Posterior cingulate gyrus (tissue), 11 donors: ENCODE data around the gene ACOXL.

ENCODE experiments used
- DNase-seq, 10 donors: peaks; one replicate each; pipeline versions ENCODE4 v3.0.0 to v3.0.0-alpha.2; 2020 to 2021; ENCODE audit warnings: mixed read lengths in 3 of 10
- intact Hi-C: fragments of 100-400 bp; cut with DNase I; formaldehyde crosslinking; loops from one replicate; pipeline ENCODE4 v1.15.1; 2023

ACOXL gene

DNA sequence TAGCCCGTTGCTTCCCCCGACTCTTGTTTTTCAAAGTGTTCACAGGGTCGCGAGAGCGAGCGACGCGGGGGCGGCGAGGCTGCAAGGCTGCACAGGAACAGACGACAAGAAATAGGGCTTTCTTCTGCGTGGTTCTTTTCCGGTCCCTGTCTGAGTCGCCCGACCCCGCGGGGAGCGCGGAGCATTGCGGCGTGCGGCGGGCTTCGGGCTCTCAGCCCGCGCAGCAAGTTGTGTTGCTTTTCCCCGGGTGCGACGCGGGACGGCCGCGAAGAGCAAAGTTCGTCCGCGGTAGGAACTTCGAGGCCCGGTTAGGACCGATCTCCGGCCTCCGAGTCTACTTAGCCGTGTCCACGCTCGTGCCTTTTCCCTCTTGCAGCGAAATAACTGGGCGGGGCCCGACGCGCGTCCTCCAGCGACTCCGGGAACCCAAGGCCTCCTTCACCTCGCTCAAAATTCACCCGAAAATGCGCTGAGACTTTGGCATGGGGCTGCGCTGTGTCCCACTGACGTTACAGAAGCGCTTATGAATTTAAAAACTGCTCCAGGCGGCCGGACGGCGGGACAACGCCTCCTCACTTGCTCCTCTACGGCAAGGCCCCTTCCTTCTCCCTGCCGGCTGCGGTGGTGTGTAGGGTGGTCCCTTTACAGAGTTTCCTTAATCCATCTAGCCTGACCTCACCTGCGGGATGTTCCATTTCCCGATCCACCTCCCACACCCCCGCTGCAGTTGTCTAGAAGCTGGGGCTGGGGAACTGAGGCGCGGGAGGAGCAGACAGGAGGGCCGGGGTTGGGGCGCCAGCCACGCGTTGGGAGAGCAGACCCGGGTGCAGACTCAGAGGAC lies 386.8 kb downstream of the ACOXL start:
- intact Hi-C loops = loop anchor here (5.0 kb wide), 1 partner anchor 307 kb away; no protein-coding TSS in a partner anchor
- DNase-seq = no peak

DNA sequence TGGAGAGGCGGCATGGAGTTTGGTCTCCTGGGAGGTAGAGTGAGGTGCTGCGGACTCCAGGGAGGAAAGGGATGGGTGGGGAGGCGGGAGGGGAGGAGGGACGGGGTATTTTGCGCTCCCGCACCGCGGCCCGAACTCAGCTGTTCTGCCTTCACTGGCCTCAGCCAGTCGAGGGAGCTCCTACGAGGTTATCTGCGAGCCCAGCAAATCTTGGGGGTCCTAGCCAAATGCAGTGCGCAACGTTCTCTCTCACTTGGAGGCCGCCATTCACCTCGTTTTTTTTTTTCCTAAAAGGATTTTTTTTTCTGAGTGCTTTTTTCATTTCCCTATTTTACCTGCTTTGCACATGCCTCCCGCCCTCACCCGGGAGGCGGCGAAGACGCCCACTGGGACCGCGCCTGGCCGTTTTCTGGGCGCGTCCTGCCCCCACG lies 387.5 kb downstream of the ACOXL start:
- intact Hi-C loops = loop anchor here (5.0 kb wide), 2 partner anchors 42 to 308 kb away; no protein-coding TSS in a partner anchor

DNA sequence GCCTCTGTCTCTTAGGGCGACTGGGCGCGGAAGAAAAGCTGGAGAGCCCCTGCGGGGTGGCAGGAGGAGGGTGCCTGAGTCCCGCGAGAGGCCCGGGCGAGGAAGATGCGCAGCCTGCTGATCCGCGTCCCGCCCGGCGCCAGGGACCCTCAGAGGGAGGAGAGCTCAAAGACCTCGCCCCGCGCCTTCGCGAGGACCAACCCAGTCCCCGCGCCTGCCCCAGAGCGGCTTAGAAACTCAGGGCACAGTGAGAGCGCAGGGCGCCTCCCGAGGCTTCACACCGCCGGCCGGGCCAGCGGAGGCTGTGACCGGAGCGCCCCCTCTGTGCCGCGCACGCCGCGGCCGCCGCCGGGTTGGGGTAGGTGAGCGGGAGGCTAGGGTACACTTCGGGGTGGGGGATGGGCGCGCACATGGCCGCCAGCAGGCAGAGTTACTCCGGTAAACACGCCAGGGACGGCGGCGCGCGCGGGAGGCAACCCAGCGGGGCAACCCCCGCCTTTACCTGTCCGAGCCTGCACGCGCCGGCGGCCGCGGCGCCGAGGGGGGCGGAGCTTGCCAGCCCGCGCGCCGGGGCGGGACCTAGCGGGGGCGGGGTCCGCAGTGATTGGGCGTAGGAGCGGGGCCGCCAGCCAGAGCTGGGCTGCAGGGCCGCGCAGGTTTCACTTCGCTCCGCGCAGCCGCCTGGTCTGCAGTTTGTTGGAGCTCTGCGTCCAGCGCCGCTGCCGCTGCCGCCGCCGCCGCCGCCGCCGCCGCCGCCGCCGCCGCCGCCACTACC lies 388.1 kb downstream of the ACOXL start, which contains the start of gene BCL2L11:
TSS of gene BCL2L11 (plus strand) at position 662 of the 775 bp plus-strand sequence. CDS start 2,832 bp downstream, outside the sequence.
- intact Hi-C loops = loop anchor here (5.0 kb wide), 1 partner anchor 42 kb away; no protein-coding TSS in a partner anchor
- DNase-seq = peak; percentile 77 to 98 (median 88)

More for the DNA sequence above, 387.5 kb downstream of the ACOXL start:
- peak in 1 of 10 donors; percentile 74 for DNase-seq

DNA sequence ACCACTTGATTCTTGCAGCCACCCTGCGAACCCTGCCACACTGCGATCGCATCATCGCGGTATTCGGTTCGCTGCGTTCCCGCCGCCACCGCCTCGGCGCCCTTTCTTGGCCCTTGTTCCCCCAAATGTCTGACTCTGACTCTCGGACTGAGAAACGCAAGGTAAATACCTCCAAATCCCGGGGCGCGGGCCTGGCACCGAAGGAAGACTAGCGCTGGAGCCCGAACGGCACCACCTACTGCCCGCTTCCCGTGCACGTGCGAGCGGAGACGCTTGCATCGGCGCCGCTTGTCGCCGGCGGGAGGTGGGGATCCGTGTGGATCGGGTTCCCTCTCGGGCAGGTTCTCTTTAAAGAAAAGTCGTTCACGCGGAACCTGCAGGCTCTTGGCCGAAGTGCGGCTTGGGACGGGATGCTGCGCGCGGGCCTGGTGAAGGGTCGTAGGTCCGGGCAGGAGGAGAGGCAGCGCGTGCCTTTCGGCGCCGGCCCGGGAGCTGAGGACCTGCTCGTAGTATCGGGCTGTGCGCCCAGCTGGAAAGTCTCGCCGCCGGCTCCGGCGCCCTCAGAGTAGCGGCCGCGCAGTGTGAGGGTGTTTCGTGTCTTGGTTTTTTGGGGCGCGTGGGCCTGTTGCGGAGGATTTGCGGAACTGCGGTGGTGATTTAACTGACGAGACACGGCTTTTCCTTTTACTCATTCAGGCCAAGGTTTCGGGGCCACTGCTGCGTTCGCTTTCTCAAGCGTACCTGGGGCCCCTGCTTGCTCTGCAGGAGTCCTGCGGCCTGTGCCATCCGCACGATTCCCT lies 388.9 kb downstream of the ACOXL start:
- intact Hi-C loops = loop anchor here (5.0 kb wide), 1 partner anchor 41 kb away; no protein-coding TSS in a partner anchor
- peak in 8 of 10 donors; percentile 21 to 83 (median 39) for DNase-seq

DNA sequence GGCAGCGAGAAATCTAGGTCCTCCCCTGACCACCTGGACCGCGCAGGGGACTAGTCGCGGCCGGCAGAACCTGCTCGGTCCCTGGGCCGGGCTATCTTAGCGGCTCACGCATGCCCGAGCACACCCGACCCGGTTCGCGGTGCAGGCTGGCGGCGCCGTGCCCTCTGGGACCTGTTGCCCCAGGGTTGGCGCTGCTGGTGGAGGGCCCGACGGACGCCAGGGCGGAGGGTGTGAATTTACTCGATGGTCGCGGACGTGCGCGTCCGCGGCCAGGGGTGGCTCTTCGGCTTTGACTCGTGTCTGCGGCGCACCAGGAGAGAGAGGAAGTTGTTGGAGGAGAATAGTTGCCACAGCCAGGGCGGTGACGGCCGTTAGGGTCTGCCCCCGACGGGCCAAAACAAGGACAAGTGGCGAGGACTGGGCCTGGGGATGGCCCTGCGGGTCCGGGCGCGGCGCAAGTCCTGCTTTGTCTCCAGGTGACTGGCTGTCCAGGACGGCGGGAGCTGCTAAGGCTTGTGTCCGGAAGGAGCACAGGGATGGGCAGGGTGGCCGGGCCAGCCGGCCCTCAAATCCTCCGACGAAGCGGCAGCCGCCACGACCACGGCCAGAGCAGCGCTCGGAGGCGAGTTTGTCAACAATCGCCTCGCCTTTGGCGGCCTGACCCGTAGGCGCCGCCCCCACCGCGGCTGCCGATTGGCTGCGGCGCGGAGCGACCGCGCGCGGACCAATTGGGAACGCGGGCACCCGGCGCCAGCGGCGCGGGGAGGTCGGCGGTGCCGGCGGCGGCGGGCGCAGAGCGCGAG lies 389.7 kb downstream of the ACOXL start:
- DNase-seq = peak; percentile 74 to 98 (median 82)
- intact Hi-C loops = loop anchor here (5.0 kb wide), 1 partner anchor 40 kb away; no protein-coding TSS in a partner anchor

DNA sequence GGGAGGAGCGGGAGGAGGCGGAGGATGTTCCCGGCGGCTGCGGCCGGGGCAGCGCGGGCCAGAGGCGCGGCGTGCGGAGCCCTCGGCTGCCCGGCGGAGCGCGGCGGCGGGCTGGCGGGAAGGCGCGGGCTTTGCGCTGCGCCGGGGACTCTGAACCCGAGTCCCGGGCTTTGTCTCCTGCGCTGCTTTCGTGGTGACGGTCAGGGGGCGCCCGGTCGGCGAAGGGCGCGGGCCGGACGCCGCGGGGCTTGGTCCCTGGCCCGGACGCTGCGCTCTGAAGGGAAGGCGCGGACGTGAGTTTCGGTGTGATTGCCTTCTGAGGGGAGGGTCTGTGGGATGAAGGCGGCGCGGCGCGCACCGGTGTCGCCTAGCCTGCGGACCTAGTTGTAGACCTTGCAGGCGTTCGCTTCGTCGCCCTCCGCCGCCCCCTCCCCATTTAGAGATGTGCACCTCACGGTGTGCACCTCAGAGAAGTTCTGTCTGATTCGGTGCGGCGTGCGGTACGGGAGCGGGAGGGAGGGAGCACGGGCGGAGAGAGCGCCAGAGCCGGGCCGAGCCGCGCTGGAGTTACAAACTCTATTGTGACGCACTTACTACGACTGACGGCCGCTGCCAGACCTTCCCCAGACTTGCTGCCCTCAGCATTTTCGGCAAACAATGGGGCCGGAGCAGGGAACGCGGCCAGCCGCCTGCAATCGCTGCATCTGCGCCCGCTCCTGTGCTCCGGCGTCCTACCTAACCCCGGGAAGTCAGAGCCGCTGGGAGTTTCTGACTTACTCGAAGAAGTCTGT lies 390.5 kb downstream of the ACOXL start:
- peak; percentile 47 to 94 (median 68) for DNase-seq
- intact Hi-C loops = loop anchor here (5.0 kb wide), 1 partner anchor 39 kb away; no protein-coding TSS in a partner anchor

DNA sequence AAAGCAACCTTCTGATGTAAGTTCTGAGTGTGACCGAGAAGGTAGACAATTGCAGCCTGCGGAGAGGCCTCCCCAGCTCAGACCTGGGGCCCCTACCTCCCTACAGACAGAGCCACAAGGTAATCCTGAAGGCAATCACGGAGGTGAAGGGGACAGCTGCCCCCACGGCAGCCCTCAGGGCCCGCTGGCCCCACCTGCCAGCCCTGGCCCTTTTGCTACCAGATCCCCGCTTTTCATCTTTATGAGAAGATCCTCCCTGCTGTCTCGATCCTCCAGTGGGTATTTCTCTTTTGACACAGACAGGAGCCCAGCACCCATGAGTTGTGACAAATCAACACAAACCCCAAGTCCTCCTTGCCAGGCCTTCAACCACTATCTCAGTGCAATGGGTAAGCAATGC lies 391.4 kb downstream of the ACOXL start:
- peak in 1 of 10 donors; percentile 40 for DNase-seq
- intact Hi-C loops = loop anchor here (5.0 kb wide), 1 partner anchor 39 kb away; no protein-coding TSS in a partner anchor

DNA sequence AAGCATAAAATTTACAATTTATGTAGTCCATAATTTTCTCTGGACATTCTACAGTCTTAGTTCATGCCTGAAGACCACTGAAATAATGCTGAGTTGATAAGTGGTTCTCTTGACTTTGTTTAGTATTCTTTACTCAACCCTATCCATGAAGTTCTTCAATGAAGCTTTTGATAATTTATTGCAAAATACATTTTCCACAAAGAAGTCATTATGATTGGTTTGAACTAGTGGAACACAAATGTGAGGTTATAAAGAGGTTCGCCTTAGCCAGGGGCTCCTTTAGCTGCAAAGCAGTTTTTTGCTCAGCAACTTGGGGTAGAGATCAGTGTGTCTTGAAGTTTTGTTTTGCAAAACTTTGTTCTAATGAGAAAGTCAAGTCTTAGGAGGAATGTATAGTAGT lies 394.2 kb downstream of the ACOXL start:
- intact Hi-C loops = no loop called here
- no peak for DNase-seq

DNA sequence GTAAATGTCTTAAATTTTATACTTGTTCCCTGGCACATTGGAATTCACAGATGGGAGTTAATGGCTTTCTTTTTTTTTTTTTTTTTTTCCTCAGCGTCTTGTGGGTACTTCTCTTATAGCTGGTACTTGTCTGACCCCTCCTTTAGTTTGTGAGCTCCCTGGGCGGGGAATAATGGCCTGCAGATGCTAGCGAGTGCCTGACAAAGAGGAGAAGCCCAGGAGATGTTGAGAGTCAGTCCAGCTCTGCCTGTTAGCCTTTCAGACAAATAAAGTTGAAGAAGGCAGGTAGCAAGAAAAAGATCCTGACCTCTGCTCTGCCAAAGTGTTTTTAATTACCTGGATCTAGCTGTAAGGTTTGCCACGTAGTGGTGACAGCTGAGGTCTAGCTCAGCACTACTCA lies 395.0 kb downstream of the ACOXL start:
- no peak for DNase-seq
- intact Hi-C loops = no loop called here

DNA sequence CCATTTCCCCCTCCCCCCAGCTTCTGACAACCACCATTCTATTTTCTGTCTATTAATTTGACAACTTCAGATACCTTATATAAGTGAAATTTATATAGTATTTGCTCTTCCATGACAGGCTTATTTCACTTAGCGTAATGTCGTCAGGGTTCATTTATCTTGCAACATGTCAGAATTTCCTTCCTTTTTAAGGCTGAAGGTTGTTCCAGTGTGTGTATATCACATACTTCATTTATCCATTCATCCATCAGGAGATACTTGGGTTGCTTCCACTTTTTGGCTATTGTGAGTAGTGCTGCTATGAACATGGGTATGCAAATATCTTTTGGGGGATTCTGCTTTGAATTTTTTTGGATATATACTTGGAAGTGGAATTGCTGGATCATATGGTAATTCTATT lies 395.7 kb downstream of the ACOXL start:
- DNase-seq = no peak
- intact Hi-C loops = no loop called here

DNA sequence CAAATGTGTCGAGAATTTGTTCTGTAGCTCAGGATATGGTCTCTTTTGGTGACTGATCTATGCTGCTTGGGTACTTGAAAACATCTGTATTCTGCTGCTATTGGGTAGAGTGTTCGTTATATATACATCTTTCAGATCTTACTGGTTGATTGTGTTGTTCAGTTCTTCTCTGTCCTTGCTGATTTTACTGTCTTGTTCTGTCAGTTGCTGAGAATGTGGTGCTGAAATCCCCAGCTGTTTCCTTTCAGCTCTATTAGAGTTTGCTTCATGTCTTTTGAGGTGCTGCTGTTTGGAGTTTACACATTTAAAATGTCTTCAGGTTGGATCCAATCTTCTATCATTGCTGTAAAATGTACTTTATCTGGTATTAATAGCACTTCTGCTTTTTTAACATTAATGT lies 401.2 kb downstream of the ACOXL start:
- no peak for DNase-seq
- intact Hi-C loops = no loop called here

DNA sequence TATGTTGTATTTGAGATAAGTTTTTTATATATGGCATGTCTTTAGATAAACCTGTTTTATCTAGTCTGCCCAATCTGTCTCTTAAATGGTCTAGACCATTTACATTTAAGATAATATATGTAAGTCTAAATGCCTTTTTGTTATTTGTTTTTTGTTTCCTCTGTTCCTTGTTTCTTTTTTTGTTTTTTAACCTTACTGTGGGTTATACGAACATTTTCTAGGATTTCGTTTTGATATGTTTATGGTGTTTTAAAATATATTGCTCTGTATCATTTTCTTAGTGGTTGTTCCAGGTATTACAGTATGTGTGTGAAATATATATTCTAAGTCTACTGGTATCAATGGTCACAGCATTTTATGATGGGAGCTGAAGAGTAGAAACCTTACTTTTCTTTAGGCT lies 401.7 kb downstream of the ACOXL start:
- intact Hi-C loops = no loop called here
- DNase-seq = no peak

DNA sequence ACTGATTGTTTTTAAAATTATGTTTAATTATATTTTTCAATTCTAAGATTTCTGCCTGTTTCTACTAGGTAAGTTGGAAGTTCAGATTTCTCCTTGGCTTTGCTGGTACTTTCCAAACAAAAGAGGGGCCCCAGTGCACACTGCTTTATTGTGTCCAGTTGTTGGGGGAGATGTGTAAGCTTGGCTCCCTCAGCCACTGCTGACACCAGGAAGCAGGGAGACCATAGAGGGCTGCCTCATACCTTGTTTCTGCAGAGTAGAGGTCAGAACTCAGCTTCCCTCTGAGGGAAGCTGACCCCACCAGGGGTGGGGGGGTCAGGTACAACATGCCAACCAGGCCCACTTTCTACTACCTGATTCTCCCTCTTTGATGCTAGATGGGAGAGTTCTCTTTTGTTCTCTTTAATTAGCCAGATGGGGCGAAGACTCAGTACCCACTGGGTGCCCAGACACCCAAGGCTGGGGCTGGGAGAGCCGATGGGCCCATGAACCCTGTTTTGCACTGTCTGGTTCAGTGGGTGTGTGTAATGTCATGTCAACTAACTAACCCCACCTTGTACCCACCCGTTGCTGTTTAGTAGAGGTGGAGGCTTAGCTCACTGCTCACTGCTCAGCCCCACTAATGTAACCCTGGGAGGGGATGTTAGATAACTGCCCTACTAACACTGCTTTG lies 403.0 kb downstream of the ACOXL start:
- intact Hi-C loops = no loop called here
- DNase-seq = peak in 1 of 10 donors; percentile 39

DNA sequence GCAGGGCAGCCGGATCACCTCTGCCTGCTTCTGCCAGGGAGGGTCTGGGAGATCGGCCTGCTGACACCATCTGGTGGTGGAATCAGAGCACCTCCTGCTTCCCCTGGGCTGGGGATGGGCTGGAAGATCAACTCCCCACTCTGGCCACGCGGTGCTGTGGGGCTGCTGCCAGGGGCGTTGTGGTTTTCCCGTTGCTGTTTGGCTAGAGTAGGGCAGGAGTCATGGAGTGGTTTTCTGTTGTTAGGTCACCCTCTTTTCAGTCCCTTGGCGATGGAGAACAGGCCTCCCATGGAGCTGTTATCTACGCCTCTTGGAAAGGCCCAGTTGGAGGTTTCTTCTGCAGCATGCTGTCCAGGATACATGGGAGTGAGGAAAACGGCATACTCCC lies 403.5 kb downstream of the ACOXL start:
- intact Hi-C loops = no loop called here
- peak in 1 of 10 donors; percentile 29 for DNase-seq

DNA sequence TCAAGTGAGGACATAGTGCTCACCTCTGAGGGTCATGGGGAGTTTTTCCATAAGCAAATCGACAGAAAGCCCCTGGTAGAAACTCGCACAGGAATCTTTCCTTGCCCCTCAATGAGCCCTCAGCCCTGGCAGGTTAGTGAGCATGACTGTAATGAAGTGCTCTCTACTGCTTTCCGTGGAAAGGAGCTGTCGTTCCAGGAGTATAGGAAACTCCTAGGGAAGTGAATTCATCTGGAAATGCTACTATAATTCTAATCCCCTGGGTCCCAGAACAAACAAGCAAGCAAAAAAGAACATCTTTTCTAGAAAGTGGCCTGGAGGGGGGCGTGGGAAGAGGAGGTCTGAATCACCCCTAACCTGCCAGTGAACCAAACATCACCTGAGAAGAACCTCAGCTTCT lies 406.5 kb downstream of the ACOXL start:
- intact Hi-C loops = no loop called here
- no peak for DNase-seq

DNA sequence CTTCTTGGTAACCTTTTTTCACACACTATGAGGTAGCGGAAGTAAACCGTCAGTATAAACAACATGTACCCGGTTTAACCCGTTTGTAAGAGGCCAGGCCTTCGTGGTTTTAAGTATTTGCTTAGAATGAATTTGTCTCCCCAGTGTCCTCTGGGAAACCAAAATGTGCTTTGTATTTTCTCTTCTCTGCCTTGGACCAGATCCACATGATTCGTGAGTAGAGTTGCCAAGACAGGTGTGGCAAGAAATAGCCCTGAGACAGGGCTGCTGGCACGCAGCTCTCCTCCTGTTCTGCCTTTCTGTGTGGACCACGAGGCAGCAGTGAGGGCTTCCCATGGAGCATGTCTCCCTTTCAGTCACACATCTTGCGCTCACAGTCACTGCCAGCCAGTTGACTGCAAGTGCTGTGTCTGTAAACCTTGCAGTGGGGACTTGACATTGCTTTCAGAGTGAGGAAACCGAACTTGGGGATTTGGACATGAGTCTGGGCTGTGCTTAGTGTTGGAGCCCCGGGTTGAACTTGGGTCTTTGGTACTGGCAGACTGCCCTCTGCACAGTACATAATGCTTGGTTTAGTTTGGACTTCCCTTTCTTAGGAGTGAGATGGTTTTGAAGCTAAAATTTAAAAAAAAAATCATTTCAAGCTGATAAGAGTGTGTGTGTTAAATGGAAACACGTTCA lies 407.4 kb downstream of the ACOXL start:
- intact Hi-C loops = no loop called here
- no peak for DNase-seq

DNA sequence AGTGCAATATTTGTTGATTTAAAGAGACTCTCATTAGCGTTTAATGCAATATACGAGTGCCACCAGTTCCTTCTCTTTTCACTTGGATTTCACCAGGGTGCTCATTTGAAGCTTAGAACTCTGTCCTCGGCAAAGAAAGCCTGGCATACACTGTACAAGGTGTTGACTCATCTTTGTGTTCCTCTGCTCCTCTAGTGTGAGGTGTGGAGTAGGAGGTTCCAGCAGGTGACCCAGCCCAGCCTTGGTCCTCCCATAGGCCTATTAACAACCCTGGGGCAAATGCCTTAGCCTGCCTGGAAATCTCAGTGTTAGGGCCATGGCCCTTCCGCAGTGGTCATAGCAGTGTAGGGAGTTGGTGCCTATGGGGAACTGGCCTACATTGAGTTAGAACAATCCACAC lies 408.4 kb downstream of the ACOXL start:
- no peak for DNase-seq
- intact Hi-C loops = no loop called here
